B cell (primary cell): ENCODE results near the gene CCDC152.
"Not testable (repeated sequence)": the region's sequence is repeated elsewhere in the genome, so short reads cannot be mapped to it uniquely, and the experiment has no call there.

ENCODE experiments used
- CTCF ChIP-seq: fragments of 200-600 bp; IDR thresholded peaks from one replicate; pipeline ENCODE4 v1.8.0; 2022; ENCODE audit warnings: antibody characterized with exemption, mild to moderate bottlenecking
- EZH2 ChIP-seq: IDR thresholded peaks from 2 replicates; pipeline ENCODE4 v1.6.1; 2012; ENCODE audit warnings: borderline replicate concordance, low read depth, mild to moderate bottlenecking, moderate library complexity, low read length; ENCODE audit not compliant: insufficient read depth, poor library complexity, severe bottlenecking

- not testable (repeated sequence) for TF ChIP-seq CTCF, EZH2
Observed at GRCh38 chr5:42734531-42735058, 22.0 kb upstream of the CCDC152 start.
